ENCODE results near the gene SELENOM.

The SELENOM gene

GRCh38 chr22:31094021-31094551 is 13.3 kb downstream of the SELENOM start:
- no peak overlapping the region for H2BK5ac ChIP-seq (ENCODE audit: low read length)
- no peaks in the 10 kb centered on the region for H3K79me1 ChIP-seq (ENCODE audit: low read length)
- H3K4me3 ChIP-seq (ENCODE audit: low read length) = no peak overlapping the region
- no peak overlapping the region for H2BK120ac ChIP-seq (ENCODE audit: low read depth, low read length)
- H3K27ac ChIP-seq (ENCODE audit: low read depth, low read length) = no peak overlapping the region
- peaks cover 2% of the 10 kb centered on the region for H3K4me1 ChIP-seq (ENCODE audit: control insufficient read depth, low read depth, low read length)
- no peak overlapping the region for H3K23ac ChIP-seq (ENCODE audit: low read length)
- H4K5ac ChIP-seq (ENCODE audit: low read length) = no peak overlapping the region
- no peak for DNase-seq
- no peaks in the 10 kb centered on the region for H3K27me3 ChIP-seq (ENCODE audit: insufficient read depth, low read length, poor library complexity)
- no peak overlapping the region for H2BK15ac ChIP-seq (replicated peaks; ENCODE audit: low read depth)
- H3K18ac ChIP-seq (ENCODE audit: low read length) = no peak overlapping the region
- H3K36me3 ChIP-seq (ENCODE audit: control insufficient read depth, insufficient read depth, low read length) = no peaks in the 10 kb centered on the region
- no peak overlapping the region for H3K4ac ChIP-seq (ENCODE audit: low read depth, low read length)
- no peak overlapping the region for H3K9ac ChIP-seq (ENCODE audit: low read length)
- H3K79me2 ChIP-seq (ENCODE audit: control insufficient read depth, insufficient read depth, low read length) = no peaks in the 10 kb centered on the region
- H4K8ac ChIP-seq (ENCODE audit: low read depth, low read length) = no peak overlapping the region
- no CpG with 5 or more reads among the region's 5 CpGs for WGBS (ENCODE audit: extremely low coverage, insufficient coverage, low lambda C conversion rate)
- no peak overlapping the region for H3K4me2 ChIP-seq (ENCODE audit: low read length)
- H2AK5ac ChIP-seq (ENCODE audit: low read length) = no peak overlapping the region
- no peak overlapping the region for H3K56ac ChIP-seq (ENCODE audit: low read length)

GRCh38 chr22:31093086-31093850 is 14.1 kb downstream of the SELENOM start:
- Histone ChIP-seq H3K27ac (ENCODE audit: low read depth, low read length) (no peak overlapping the region), H3K27me3 (ENCODE audit: insufficient read depth, low read length, poor library complexity) (no peaks in the 10 kb centered on the region), H2BK120ac (ENCODE audit: low read depth, low read length) (no peak overlapping the region), H3K18ac (ENCODE audit: low read length) (no peak overlapping the region), H3K56ac (ENCODE audit: low read length) (no peak overlapping the region), H2BK15ac (replicated peaks; ENCODE audit: low read depth) (no peak overlapping the region), H4K5ac (ENCODE audit: low read length) (no peak overlapping the region), H2BK5ac (ENCODE audit: low read length) (no peak overlapping the region), H3K9ac (ENCODE audit: low read length) (no peak overlapping the region), H3K36me3 (ENCODE audit: control insufficient read depth, insufficient read depth, low read length) (no peaks in the 10 kb centered on the region), H3K4me3 (ENCODE audit: low read length) (no peak overlapping the region), H3K4me2 (ENCODE audit: low read length) (no peak overlapping the region), H3K79me2 (ENCODE audit: control insufficient read depth, insufficient read depth, low read length) (no peaks in the 10 kb centered on the region), H3K23ac (ENCODE audit: low read length) (no peak overlapping the region), H4K8ac (ENCODE audit: low read depth, low read length) (no peak overlapping the region), H3K79me1 (ENCODE audit: low read length) (no peaks in the 10 kb centered on the region), H3K4ac (ENCODE audit: low read depth, low read length) (no peak overlapping the region), H3K4me1 (ENCODE audit: control insufficient read depth, low read depth, low read length) (no peaks in the 10 kb centered on the region), H2AK5ac (ENCODE audit: low read length) (no peak overlapping the region)
- DNase-seq = no peak
- WGBS (ENCODE audit: extremely low coverage, insufficient coverage, low lambda C conversion rate) = no CpG with 5 or more reads among the region's 33 CpGs

GRCh38 chr22:31092161-31092560 is 15.2 kb downstream of the SELENOM start:
- Histone ChIP-seq H2BK15ac (replicated peaks; ENCODE audit: low read depth) (no peak overlapping the region), H4K5ac (ENCODE audit: low read length) (no peak overlapping the region), H3K23ac (ENCODE audit: low read length) (no peak overlapping the region), H3K18ac (ENCODE audit: low read length) (no peak overlapping the region), H3K27me3 (ENCODE audit: insufficient read depth, low read length, poor library complexity) (no peaks in the 10 kb centered on the region), H3K4me2 (ENCODE audit: low read length) (no peak overlapping the region), H4K8ac (ENCODE audit: low read depth, low read length) (no peak overlapping the region), H3K27ac (ENCODE audit: low read depth, low read length) (no peak overlapping the region), H3K79me2 (ENCODE audit: control insufficient read depth, insufficient read depth, low read length) (no peaks in the 10 kb centered on the region), H2AK5ac (ENCODE audit: low read length) (no peak overlapping the region), H3K4me3 (ENCODE audit: low read length) (no peak overlapping the region), H3K56ac (ENCODE audit: low read length) (no peak overlapping the region), H3K4ac (ENCODE audit: low read depth, low read length) (no peak overlapping the region), H3K9ac (ENCODE audit: low read length) (no peak overlapping the region), H3K4me1 (ENCODE audit: control insufficient read depth, low read depth, low read length) (no peaks in the 10 kb centered on the region), H2BK120ac (ENCODE audit: low read depth, low read length) (no peak overlapping the region), H3K79me1 (ENCODE audit: low read length) (no peaks in the 10 kb centered on the region), H2BK5ac (ENCODE audit: low read length) (no peak overlapping the region), H3K36me3 (ENCODE audit: control insufficient read depth, insufficient read depth, low read length) (no peaks in the 10 kb centered on the region)
- no peak for DNase-seq
- WGBS (ENCODE audit: extremely low coverage, insufficient coverage, low lambda C conversion rate) = no CpG with 5 or more reads among the region's 9 CpGs

GRCh38 chr22:31091106-31091975 is 16.0 kb downstream of the SELENOM start:
- no peak overlapping the region for H3K4ac ChIP-seq (ENCODE audit: low read depth, low read length)
- no peak overlapping the region for H3K56ac ChIP-seq (ENCODE audit: low read length)
- H3K4me2 ChIP-seq (ENCODE audit: low read length) = no peak overlapping the region
- H3K79me1 ChIP-seq (ENCODE audit: low read length) = no peaks in the 10 kb centered on the region
- H3K27ac ChIP-seq (ENCODE audit: low read depth, low read length) = no peak overlapping the region
- H3K36me3 ChIP-seq (ENCODE audit: control insufficient read depth, insufficient read depth, low read length) = no peaks in the 10 kb centered on the region
- no peak for DNase-seq
- no peak overlapping the region for H2AK5ac ChIP-seq (ENCODE audit: low read length)
- H2BK5ac ChIP-seq (ENCODE audit: low read length) = no peak overlapping the region
- no CpG with 5 or more reads among the region's 29 CpGs for WGBS (ENCODE audit: extremely low coverage, insufficient coverage, low lambda C conversion rate)
- no peak overlapping the region for H4K8ac ChIP-seq (ENCODE audit: low read depth, low read length)
- no peaks in the 10 kb centered on the region for H3K79me2 ChIP-seq (ENCODE audit: control insufficient read depth, insufficient read depth, low read length)
- no peak overlapping the region for H3K18ac ChIP-seq (ENCODE audit: low read length)
- no peak overlapping the region for H3K4me3 ChIP-seq (ENCODE audit: low read length)
- no peak overlapping the region for H4K5ac ChIP-seq (ENCODE audit: low read length)
- no peak overlapping the region for H3K9ac ChIP-seq (ENCODE audit: low read length)
- H2BK120ac ChIP-seq (ENCODE audit: low read depth, low read length) = no peak overlapping the region
- no peak overlapping the region for H3K23ac ChIP-seq (ENCODE audit: low read length)
- H3K4me1 ChIP-seq (ENCODE audit: control insufficient read depth, low read depth, low read length) = no peaks in the 10 kb centered on the region
- no peak overlapping the region for H2BK15ac ChIP-seq (replicated peaks; ENCODE audit: low read depth)
- no peaks in the 10 kb centered on the region for H3K27me3 ChIP-seq (ENCODE audit: insufficient read depth, low read length, poor library complexity)

GRCh38 chr22:31090217-31091085 is 16.9 kb downstream of the SELENOM start:
- no peaks in the 10 kb centered on the region for H3K79me2 ChIP-seq (ENCODE audit: control insufficient read depth, insufficient read depth, low read length)
- no peaks in the 10 kb centered on the region for H3K36me3 ChIP-seq (ENCODE audit: control insufficient read depth, insufficient read depth, low read length)
- H2BK5ac ChIP-seq (ENCODE audit: low read length) = no peak overlapping the region
- H2BK120ac ChIP-seq (ENCODE audit: low read depth, low read length) = no peak overlapping the region
- H3K56ac ChIP-seq (ENCODE audit: low read length) = no peak overlapping the region
- no peak overlapping the region for H3K9ac ChIP-seq (ENCODE audit: low read length)
- no peak overlapping the region for H3K27ac ChIP-seq (ENCODE audit: low read depth, low read length)
- no peaks in the 10 kb centered on the region for H3K4me1 ChIP-seq (ENCODE audit: control insufficient read depth, low read depth, low read length)
- H3K18ac ChIP-seq (ENCODE audit: low read length) = no peak overlapping the region
- no peak overlapping the region for H3K4me3 ChIP-seq (ENCODE audit: low read length)
- no peak overlapping the region for H2AK5ac ChIP-seq (ENCODE audit: low read length)
- H3K4ac ChIP-seq (ENCODE audit: low read depth, low read length) = no peak overlapping the region
- no peaks in the 10 kb centered on the region for H3K27me3 ChIP-seq (ENCODE audit: insufficient read depth, low read length, poor library complexity)
- DNase-seq = no peak
- no CpG with 5 or more reads among the region's 15 CpGs for WGBS (ENCODE audit: extremely low coverage, insufficient coverage, low lambda C conversion rate)
- no peak overlapping the region for H3K23ac ChIP-seq (ENCODE audit: low read length)
- no peak overlapping the region for H3K4me2 ChIP-seq (ENCODE audit: low read length)
- H4K5ac ChIP-seq (ENCODE audit: low read length) = no peak overlapping the region
- no peaks in the 10 kb centered on the region for H3K79me1 ChIP-seq (ENCODE audit: low read length)
- no peak overlapping the region for H4K8ac ChIP-seq (ENCODE audit: low read depth, low read length)
- no peak overlapping the region for H2BK15ac ChIP-seq (replicated peaks; ENCODE audit: low read depth)
